HCT116 (cell line): ENCODE measurements around the gene EBI3. TPM values are rescaled to one million over a fixed set of nuclear protein-coding genes. Genes with fewer than 3 reads are reported as not detected.

ENCODE experiments used
- ATAC-seq: fragments of 200-7000 bp; cut with Tn5 transposase; 2 replicates; pipeline ENCODE4 v1.9.1; 2020; ENCODE audit warnings: mild to moderate bottlenecking, moderate library complexity
- BruUV-seq: library from RNA; stranded (reverse); fragments of 400-500 nt; replicated peaks from 2 replicates; lab custom pipeline; 2021; lab: Mats Ljungman, UMichigan
- CTCF ChIA-PET: fragments of 300-600 bp; sonication (Branson Sonifier 250); formaldehyde crosslinking; loops from one replicate; lab custom pipeline; 2021; ENCODE audit warnings: antibody characterized with exemption; lab: Charles Lee
- POLR2A ChIA-PET: fragments of 300-600, 350-600 bp; sonication (Branson Sonifier 250); formaldehyde crosslinking; loops from one replicate; lab custom pipeline; 2021; ENCODE audit warnings: antibody characterized with exemption; lab: Charles Lee
- RAD21 ChIA-PET, 2 experiments: fragments of 300-600 bp; sonication (Branson Sonifier 250); formaldehyde crosslinking; loops; one replicate each; lab custom pipeline; 2023; ENCODE audit warnings: low total read pairs in 2 of 2; ENCODE audit not compliant: uncharacterized antibody in 2 of 2, unreplicated experiment in 2 of 2, low non-redundant PET in 1 of 2; lab: Charles Lee
- DNase-seq: peaks from one replicate; pipeline ENCODE4 v3.0.0-alpha.2; 2010; ENCODE audit warnings: low read depth, low spot score
- H2AFZ ChIP-seq: fragments of 200-600 bp; shearing (Covaris generic), sonication (generic); 2 replicates; pipeline ENCODE4 v1.6.1; 2017; ENCODE audit warnings: low read depth, mixed run types, mixed read lengths, antibody characterized with exemption, low read length; ENCODE audit not compliant: poor library complexity, severe bottlenecking
- H3K27ac ChIP-seq: 2 replicates; pipeline ENCODE4 v1.5.1; 2012; ENCODE audit warnings: low read depth, low read length
- H3K27me3 ChIP-seq: fragments of 200-600 bp; sonication (generic); 2 replicates; pipeline ENCODE4 v1.6.1; 2016; ENCODE audit warnings: mixed run types, low read length, mixed read lengths; ENCODE audit not compliant: insufficient read depth
- H3K36me3 ChIP-seq, 2 experiments: fragments of 200-500 bp in 1 of 2; fragments of 200-600 bp in 1 of 2; sonication (Bioruptor generic) in 1 of 2; sonication (generic) in 1 of 2; 2 replicates each; pipeline versions ENCODE4 v1.5.1 to v1.6.1; 2014 to 2016; ENCODE audit warnings: low read length in 2 of 2, inconsistent platforms in 1 of 2, mixed read lengths in 1 of 2, mixed run types in 1 of 2; ENCODE audit not compliant: insufficient read depth in 2 of 2, control insufficient read depth in 1 of 2
- H3K4me1 ChIP-seq, 2 experiments: fragments of 200-600 bp in 1 of 2; sonication (generic) in 1 of 2; 2 replicates each; pipeline versions ENCODE4 v1.5.1 to v1.6.1; 2012 to 2017; ENCODE audit warnings: low read length in 2 of 2, inconsistent platforms in 1 of 2, mild to moderate bottlenecking in 1 of 2, mixed read lengths in 1 of 2, mixed run types in 1 of 2, moderate library complexity in 1 of 2; ENCODE audit not compliant: insufficient read depth in 2 of 2, control insufficient read depth in 1 of 2
- H3K4me2 ChIP-seq: fragments of 200-600 bp; sonication (generic); 2 replicates; pipeline ENCODE4 v1.6.1; 2017; ENCODE audit warnings: mixed run types, low read length, mixed read lengths
- H3K4me3 ChIP-seq, 2 experiments: fragments of 200-600 bp in 1 of 2; sonication (generic) in 1 of 2; replicated peaks in 1 of 2; 2 replicates each; pipeline ENCODE4 v1.5.1; 2011 to 2016; ENCODE audit warnings: low read length in 2 of 2, control low read depth in 1 of 2, low read depth in 1 of 2, mild to moderate bottlenecking in 1 of 2, mixed read lengths in 1 of 2, mixed run types in 1 of 2
- H3K79me2 ChIP-seq: fragments of 200-600 bp; sonication (generic); 2 replicates; pipeline ENCODE4 v1.6.1; 2017; ENCODE audit warnings: mild to moderate bottlenecking, mixed run types, low read length, moderate library complexity, mixed read lengths; ENCODE audit not compliant: insufficient read depth
- H3K9ac ChIP-seq: fragments of 200-600 bp; sonication (generic); 2 replicates; pipeline ENCODE4 v1.6.1; 2016; ENCODE audit warnings: low read length, mixed read lengths
- H3K9me2 ChIP-seq: fragments of 200-600 bp; sonication (generic), shearing (Covaris generic); 2 replicates; pipeline ENCODE4 v1.6.1; 2017; ENCODE audit warnings: mixed run types, mild to moderate bottlenecking, moderate library complexity; ENCODE audit not compliant: insufficient read depth
- H3K9me3 ChIP-seq, 2 experiments: fragments of 200-500 bp in 1 of 2; fragments of 200-600 bp in 1 of 2; sonication (Bioruptor generic) in 1 of 2; sonication (generic) in 1 of 2; 2 replicates each; pipeline ENCODE4 v1.6.1; 2014 to 2017; ENCODE audit warnings: low read length in 2 of 2, mixed read lengths in 2 of 2, inconsistent platforms in 1 of 2, low read depth in 1 of 2, mild to moderate bottlenecking in 1 of 2, mixed run types in 1 of 2, moderate library complexity in 1 of 2; ENCODE audit not compliant: control insufficient read depth in 1 of 2, insufficient read depth in 1 of 2
- H4K20me1 ChIP-seq: fragments of 200-600 bp; sonication (generic), shearing (Covaris generic); 2 replicates; pipeline ENCODE4 v1.6.1; 2017; ENCODE audit warnings: mixed run types, mild to moderate bottlenecking, moderate library complexity; ENCODE audit not compliant: insufficient read depth
- CBX3 ChIP-seq: IDR thresholded peaks from 2 replicates; pipeline ENCODE4 v1.6.1; 2012; ENCODE audit warnings: low read depth
- CEBPB ChIP-seq: IDR thresholded peaks from 2 replicates; pipeline ENCODE4 v1.6.1; 2012; ENCODE audit warnings: low read depth
- EGR1 ChIP-seq: IDR thresholded peaks from 2 replicates; pipeline ENCODE4 v1.6.1; 2012; ENCODE audit warnings: low read depth
- EZH2 ChIP-seq: fragments of 200-600 bp; sonication (generic); IDR thresholded peaks from 2 replicates; pipeline ENCODE4 v1.6.1; 2017; ENCODE audit warnings: antibody characterized with exemption, mixed run types
- EZH2phosphoT487 ChIP-seq: fragments of 200-600 bp; IDR thresholded peaks from 2 replicates; pipeline ENCODE4 v1.6.1; 2018; ENCODE audit warnings: antibody characterized with exemption, borderline replicate concordance
- FOSL1 ChIP-seq: IDR thresholded peaks from 2 replicates; pipeline ENCODE4 v1.6.1; 2012; ENCODE audit warnings: low read depth
- MAX ChIP-seq: IDR thresholded peaks from 2 replicates; pipeline ENCODE4 v1.6.1; 2012
- RAD21 ChIP-seq: IDR thresholded peaks from 2 replicates; pipeline ENCODE4 v1.6.1; 2012; ENCODE audit warnings: low read depth, mild to moderate bottlenecking
- REST ChIP-seq: IDR thresholded peaks from 2 replicates; pipeline ENCODE4 v1.6.1; 2012; ENCODE audit warnings: low read depth
- SIN3A ChIP-seq: IDR thresholded peaks from 2 replicates; pipeline ENCODE4 v1.6.1; 2012; ENCODE audit warnings: low read depth
- YY1 ChIP-seq: IDR thresholded peaks from 2 replicates; pipeline ENCODE4 v1.6.1; 2011; ENCODE audit warnings: low read length, low read depth, moderate library complexity, mild to moderate bottlenecking; ENCODE audit not compliant: insufficient replicate concordance; ENCODE audit errors: extremely low read depth
- ZFX ChIP-seq: fragments of 450-650 bp; IDR thresholded peaks from 2 replicates; pipeline ENCODE4 v1.6.1; 2017
- ZNF274 ChIP-seq: fragments of 200-500 bp; sonication (Bioruptor generic); IDR thresholded peaks from 2 replicates; pipeline ENCODE4 v1.6.1; 2014; ENCODE audit warnings: mild to moderate bottlenecking, low read depth, low read length, inconsistent platforms
- intact Hi-C: fragments of 100-400 bp; cut with micrococcal nuclease; formaldehyde crosslinking; loops from 2 replicates; pipeline ENCODE4 v1.10.0; 2022
- total RNA-seq: library from RNA; stranded (reverse); gene quantifications from one replicate; pipeline ENCODE4 v1.2.1, GENCODE V29; 2021; ENCODE audit not compliant: unreplicated experiment
- TF ChIP-seq, protein P1 (sequence below): IDR thresholded peaks from 2 replicates; pipeline ENCODE4 v1.6.1; 2012

EBI3 gene
- total RNA-seq, 1 experiment from 2014 or later, result 1.2 TPM

- no peaks in the 10 kb centered on the region for H3K36me3 ChIP-seq
- no peaks in the 10 kb centered on the region for H3K79me2 ChIP-seq
- peaks cover 0 to 15% of the 10 kb centered on the region in 2 experiments; a peak in 2 of 4 replicates for H3K4me1 ChIP-seq
- intact Hi-C loops, result loop anchor here (5.0 kb wide), 2 partner anchors 45 to 200 kb away; partner anchors contain the start of gene EEF2
- no peak overlapping the region for H3K4me2 ChIP-seq
- RAD21 ChIA-PET, result no interaction called here
- H3K27ac ChIP-seq, result no peak overlapping the region
- H2AFZ ChIP-seq, result no peak overlapping the region
- TF ChIP-seq SIN3A, result no peak
- POLR2A ChIA-PET, result no interaction called here
- H3K4me3 ChIP-seq, result no peak overlapping the region
- H4K20me1 ChIP-seq, result no peaks in the 10 kb centered on the region
- H3K9me3 ChIP-seq, result no peaks in the 10 kb centered on the region
- CTCF ChIA-PET, result interaction anchor here (0.7 to 1.7 kb wide), 3 partner anchors 13 to 418 kb away, joined by 3 to 13 read pairs (median 6); no protein-coding TSS in a partner anchor
- H3K27me3 ChIP-seq, result no peaks in the 10 kb centered on the region
- H3K9ac ChIP-seq, result no peak overlapping the region
- DNase-seq, result no peak
- no TSS peak for BruUV-seq
- ATAC-seq, result no peak
- H3K9me2 ChIP-seq, result no peaks in the 10 kb centered on the region
Observed at GRCh38 chr19:4187313-4188122, 41.8 kb upstream of the EBI3 start.

GRCh38 chr19:4189641-4190040 is 39.7 kb upstream of the EBI3 start:
- no peak overlapping the region for H2AFZ ChIP-seq
- H3K9me3 ChIP-seq, result no peaks in the 10 kb centered on the region
- no peak overlapping the region for H3K4me3 ChIP-seq
- H3K36me3 ChIP-seq, result no peaks in the 10 kb centered on the region
- no peaks in the 10 kb centered on the region for H3K27me3 ChIP-seq
- DNase-seq (no peak), ATAC-seq (no peak)
- ChIA-PET RAD21 (no interaction called here), POLR2A (no interaction called here), CTCF (interaction anchor here (1.3 kb wide), 1 partner anchor 11 kb away, joined by 5 read pairs; no protein-coding TSS in a partner anchor)
- no peak overlapping the region for H3K27ac ChIP-seq
- no peak overlapping the region for H3K9ac ChIP-seq
- BruUV-seq, result no TSS peak
- H4K20me1 ChIP-seq, result no peaks in the 10 kb centered on the region
- H3K9me2 ChIP-seq, result no peaks in the 10 kb centered on the region
- H3K79me2 ChIP-seq, result no peaks in the 10 kb centered on the region
- intact Hi-C loops, result loop anchor here (5.0 kb wide), 2 partner anchors 47 to 202 kb away; partner anchors contain the start of gene EEF2
- H3K4me1 ChIP-seq, result peaks cover 0 to 10% of the 10 kb centered on the region in 2 experiments; a peak in 2 of 4 replicates
- H3K4me2 ChIP-seq, result no peak overlapping the region
- TF ChIP-seq ZNF274 (no peak), EGR1 (no peak), REST (no peak), MAX (no peak), CEBPB (no peak), ZFX (no peak), EZH2 (no peak), CBX3 (no peak), FOSL1 (no peak), YY1 (no peak), RAD21 (no peak), EZH2phosphoT487 (no peak)
- TF ChIP-seq, protein P1, sequence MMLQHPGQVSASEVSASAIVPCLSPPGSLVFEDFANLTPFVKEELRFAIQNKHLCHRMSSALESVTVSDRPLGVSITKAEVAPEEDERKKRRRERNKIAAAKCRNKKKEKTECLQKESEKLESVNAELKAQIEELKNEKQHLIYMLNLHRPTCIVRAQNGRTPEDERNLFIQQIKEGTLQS, result no peak
